ENCODE results near the gene SAMM50. TPM values are rescaled to one million over a fixed set of nuclear protein-coding genes. Genes with fewer than 3 reads are reported as not detected.

SAMM50 gene
- total RNA-seq, result 10 to 100 TPM; 62.6 to 73.6 (median 64.1) TPM

- Mint-ChIP-seq H3K4me3 (peak within 1 kb of the TSS; percentile 97), H3K9me3 (no peaks in the 10 kb centered on the region), H3K4me1 (ENCODE audit: low read depth) (peaks cover 33% of the 10 kb centered on the region), H3K27me3 (ENCODE audit: low read depth) (peaks cover 2% of the 10 kb centered on the region), H3K36me3 (ENCODE audit: insufficient read depth) (peaks cover 6% of the 10 kb centered on the region)
- peak; percentile 87 for DNase-seq
- peak; percentile 98 for ATAC-seq
These were observed at the start of gene SAMM50 for GRCh38 chr22:43955040-43955882. SAMM50 (plus strand) TSS chr22:43955442; CDS start chr22:43955578, 136 bp downstream.

- Mint-ChIP-seq H3K4me1 (ENCODE audit: low read depth) (no peaks in the 10 kb centered on the region), H3K36me3 (ENCODE audit: insufficient read depth) (no peaks in the 10 kb centered on the region), H3K27me3 (ENCODE audit: low read depth) (peaks cover 25% of the 10 kb centered on the region), H3K9me3 (no peaks in the 10 kb centered on the region), H3K4me3 (no peak overlapping the region)
- DNase-seq (no peak), ATAC-seq (no peak)
These were observed 49.6 kb upstream of the SAMM50 start for GRCh38 chr22:43905681-43906080.

DNA sequence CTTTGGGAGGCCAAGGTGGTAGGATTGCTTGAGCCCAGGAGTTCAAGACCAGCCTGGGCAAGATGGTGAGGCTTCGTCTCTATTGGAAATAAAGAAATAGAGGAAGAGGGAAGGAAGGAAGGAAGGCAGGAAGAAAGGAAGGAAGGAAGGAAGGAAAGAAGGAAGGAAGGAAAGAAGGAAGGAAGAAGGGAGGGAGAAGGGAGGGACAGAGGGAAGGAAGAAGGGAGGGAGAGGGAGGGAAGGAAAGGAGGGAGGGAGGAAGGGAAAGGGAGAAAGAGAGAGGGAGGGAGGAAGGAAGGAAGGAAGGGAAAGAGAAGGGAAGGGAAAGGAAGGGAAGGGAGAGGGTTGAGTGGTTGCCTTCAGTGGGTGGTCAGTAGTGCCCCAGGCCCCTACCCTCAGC, 45.5 kb upstream of the SAMM50 start:
- H3K4me1 Mint-ChIP-seq (ENCODE audit: low read depth), result no peaks in the 10 kb centered on the region
- DNase-seq (no peak), ATAC-seq (no peak)
- H3K4me3 Mint-ChIP-seq, result no peak overlapping the region
- H3K27me3 Mint-ChIP-seq (ENCODE audit: low read depth), result peaks cover 33% of the 10 kb centered on the region
- no peaks in the 10 kb centered on the region for H3K9me3 Mint-ChIP-seq
- H3K36me3 Mint-ChIP-seq (ENCODE audit: insufficient read depth), result no peaks in the 10 kb centered on the region

GRCh38 chr22:43910178-43910695, 45.0 kb upstream of the SAMM50 start:
- DNase-seq, result no peak
- Mint-ChIP-seq H3K36me3 (ENCODE audit: insufficient read depth) (no peaks in the 10 kb centered on the region), H3K4me3 (no peak overlapping the region), H3K9me3 (no peaks in the 10 kb centered on the region), H3K27me3 (ENCODE audit: low read depth) (peaks cover 33% of the 10 kb centered on the region), H3K4me1 (ENCODE audit: low read depth) (no peaks in the 10 kb centered on the region)
- ATAC-seq, result no peak

DNA sequence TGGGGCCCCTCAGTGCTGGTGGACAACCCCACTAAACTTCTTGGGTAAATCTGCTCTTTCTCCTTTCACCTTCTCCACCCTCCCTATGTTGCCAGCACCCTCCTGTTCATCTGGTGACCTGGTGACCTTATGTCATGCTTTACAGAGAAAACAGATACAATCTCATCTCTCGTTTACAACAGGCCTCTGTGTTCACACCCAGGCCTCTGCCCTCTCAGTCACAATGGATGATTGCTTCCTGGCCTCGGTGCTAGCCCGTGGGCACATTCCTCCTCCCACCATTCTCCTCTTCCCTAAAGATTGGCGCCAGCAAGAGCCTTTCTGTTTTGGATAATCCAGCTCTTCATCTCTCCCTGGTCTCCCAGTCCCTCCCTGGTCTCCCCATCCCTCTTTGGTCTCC, 43.9 kb upstream of the SAMM50 start:
- no peaks in the 10 kb centered on the region for H3K4me1 Mint-ChIP-seq (ENCODE audit: low read depth)
- H3K27me3 Mint-ChIP-seq (ENCODE audit: low read depth), result peaks cover 26% of the 10 kb centered on the region
- DNase-seq (no peak), ATAC-seq (no peak)
- no peaks in the 10 kb centered on the region for H3K36me3 Mint-ChIP-seq (ENCODE audit: insufficient read depth)
- H3K9me3 Mint-ChIP-seq, result no peaks in the 10 kb centered on the region
- no peak overlapping the region for H3K4me3 Mint-ChIP-seq

- no peaks in the 10 kb centered on the region for H3K9me3 Mint-ChIP-seq
- H3K36me3 Mint-ChIP-seq (ENCODE audit: insufficient read depth), result no peaks in the 10 kb centered on the region
- DNase-seq (no peak), ATAC-seq (no peak)
- H3K4me3 Mint-ChIP-seq, result no peak overlapping the region
- H3K27me3 Mint-ChIP-seq (ENCODE audit: low read depth), result peaks cover 24% of the 10 kb centered on the region
- no peaks in the 10 kb centered on the region for H3K4me1 Mint-ChIP-seq (ENCODE audit: low read depth)
These were observed 37.7 kb upstream of the SAMM50 start for GRCh38 chr22:43917521-43917920.

DNA sequence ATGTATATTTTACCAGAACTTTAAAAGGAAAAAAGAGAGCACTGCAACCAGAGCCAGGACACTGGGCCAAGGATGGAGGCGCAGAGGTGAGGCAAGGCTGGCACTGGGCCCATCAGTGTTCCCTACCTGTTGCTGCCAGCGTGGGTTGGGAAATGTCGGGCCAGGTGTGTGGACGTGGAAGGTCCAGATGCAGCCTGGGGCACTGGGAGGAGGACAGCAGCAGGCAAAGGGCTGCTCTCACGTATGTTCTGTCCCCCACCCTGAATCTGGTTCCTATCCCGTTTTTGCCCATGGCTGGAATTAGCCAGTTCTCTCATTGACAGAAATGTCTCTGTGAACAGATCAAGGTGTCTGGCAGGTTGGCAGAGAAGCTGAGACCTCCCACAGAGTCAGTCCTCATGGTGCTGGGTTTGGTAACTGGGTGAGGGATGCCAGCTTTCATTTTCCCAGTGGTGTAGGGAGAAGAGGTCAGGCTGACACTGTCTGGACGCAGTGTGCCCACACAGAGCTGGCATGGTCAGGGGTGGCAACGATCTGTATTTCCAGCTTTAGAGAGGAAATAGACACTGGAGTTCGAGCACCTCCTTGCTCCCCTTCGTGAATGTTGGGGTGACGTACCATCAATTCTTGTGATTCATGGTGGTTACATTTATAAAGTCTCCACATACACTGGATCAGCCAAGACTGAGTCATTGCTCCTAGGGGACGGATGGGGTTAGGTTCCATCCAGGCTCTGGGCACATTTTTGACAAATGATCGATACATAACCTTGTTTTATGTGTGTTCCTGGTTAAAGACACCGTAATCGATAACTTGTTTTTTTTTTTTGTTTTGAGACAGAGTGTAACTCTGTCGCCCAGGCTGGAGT, 35.9 kb upstream of the SAMM50 start:
- H3K9me3 Mint-ChIP-seq, result no peaks in the 10 kb centered on the region
- H3K27me3 Mint-ChIP-seq (ENCODE audit: low read depth), result peaks cover 21% of the 10 kb centered on the region
- DNase-seq (no peak), ATAC-seq (no peak)
- H3K4me1 Mint-ChIP-seq (ENCODE audit: low read depth), result peaks cover 3% of the 10 kb centered on the region
- H3K4me3 Mint-ChIP-seq, result no peak overlapping the region
- no peaks in the 10 kb centered on the region for H3K36me3 Mint-ChIP-seq (ENCODE audit: insufficient read depth)

- H3K36me3 Mint-ChIP-seq (ENCODE audit: insufficient read depth), result no peaks in the 10 kb centered on the region
- no peak for DNase-seq
- H3K4me3 Mint-ChIP-seq, result no peak overlapping the region
- ATAC-seq, result no peak
- no peaks in the 10 kb centered on the region for H3K9me3 Mint-ChIP-seq
- H3K4me1 Mint-ChIP-seq (ENCODE audit: low read depth), result peaks cover 5% of the 10 kb centered on the region
- H3K27me3 Mint-ChIP-seq (ENCODE audit: low read depth), result peaks cover 30% of the 10 kb centered on the region
These were observed 33.9 kb upstream of the SAMM50 start for GRCh38 chr22:43921370-43921769.

- H3K4me3 Mint-ChIP-seq, result no peak overlapping the region
- H3K4me1 Mint-ChIP-seq (ENCODE audit: low read depth), result peaks cover 5% of the 10 kb centered on the region
- ATAC-seq (no peak), DNase-seq (no peak)
- no peaks in the 10 kb centered on the region for H3K9me3 Mint-ChIP-seq
- H3K27me3 Mint-ChIP-seq (ENCODE audit: low read depth), result peaks cover 26% of the 10 kb centered on the region
- H3K36me3 Mint-ChIP-seq (ENCODE audit: insufficient read depth), result no peaks in the 10 kb centered on the region
These were observed 33.1 kb upstream of the SAMM50 start for GRCh38 chr22:43922123-43922522.

- no peaks in the 10 kb centered on the region for H3K36me3 Mint-ChIP-seq (ENCODE audit: insufficient read depth)
- ATAC-seq, result peak; percentile 19 to 30
- H3K4me3 Mint-ChIP-seq, result peak overlapping the region; percentile 76
- H3K27me3 Mint-ChIP-seq (ENCODE audit: low read depth), result peaks cover 20% of the 10 kb centered on the region
- no peaks in the 10 kb centered on the region for H3K9me3 Mint-ChIP-seq
- H3K4me1 Mint-ChIP-seq (ENCODE audit: low read depth), result peaks cover 5% of the 10 kb centered on the region
- DNase-seq, result no peak
These were observed 32.1 kb upstream of the SAMM50 start for GRCh38 chr22:43923191-43923590.

- Mint-ChIP-seq H3K9me3 (no peaks in the 10 kb centered on the region), H3K4me3 (peak within 1 kb of the TSS; percentile 76), H3K4me1 (ENCODE audit: low read depth) (peaks cover 5% of the 10 kb centered on the region), H3K27me3 (ENCODE audit: low read depth) (peaks cover 21% of the 10 kb centered on the region), H3K36me3 (ENCODE audit: insufficient read depth) (no peaks in the 10 kb centered on the region)
- ATAC-seq (peak; percentile 95), DNase-seq (peak; percentile 72)
These were observed 31.4 kb upstream of the SAMM50 start, which contains the start of gene PNPLA3 for GRCh38 chr22:43923631-43924464. PNPLA3 (plus strand) TSS chr22:43923805; CDS start chr22:43923912, 107 bp downstream.

DNA sequence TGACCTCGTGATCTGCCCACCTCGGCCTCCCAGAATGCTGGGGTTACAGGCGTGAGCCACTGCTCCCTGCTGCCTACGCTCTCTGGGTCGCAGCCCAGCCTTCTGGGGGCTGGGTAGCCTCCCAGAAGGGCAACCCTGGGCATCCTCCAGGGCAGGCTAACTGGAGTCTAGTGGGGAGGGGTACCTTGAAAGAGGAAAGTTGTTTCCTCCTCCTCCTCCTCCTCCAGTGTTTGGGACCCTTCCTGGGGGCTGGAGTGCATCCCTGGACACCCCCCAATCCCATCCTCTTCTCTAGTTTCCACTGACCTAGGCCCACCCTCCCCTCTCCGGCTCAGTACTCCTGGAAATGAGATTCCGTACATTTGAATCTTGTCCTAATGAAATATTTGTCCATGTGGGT, 30.4 kb upstream of the SAMM50 start:
- Mint-ChIP-seq H3K36me3 (ENCODE audit: insufficient read depth) (no peaks in the 10 kb centered on the region), H3K9me3 (no peaks in the 10 kb centered on the region), H3K4me3 (peak overlapping the region; percentile 67), H3K27me3 (ENCODE audit: low read depth) (peaks cover 23% of the 10 kb centered on the region), H3K4me1 (ENCODE audit: low read depth) (peaks cover 5% of the 10 kb centered on the region)
- DNase-seq (no peak), ATAC-seq (no peak)

- no peak for ATAC-seq
- peaks cover 24% of the 10 kb centered on the region for H3K27me3 Mint-ChIP-seq (ENCODE audit: low read depth)
- no peak for DNase-seq
- H3K9me3 Mint-ChIP-seq, result no peaks in the 10 kb centered on the region
- peaks cover 5% of the 10 kb centered on the region for H3K4me1 Mint-ChIP-seq (ENCODE audit: low read depth)
- no peaks in the 10 kb centered on the region for H3K36me3 Mint-ChIP-seq (ENCODE audit: insufficient read depth)
- H3K4me3 Mint-ChIP-seq, result peak overlapping the region; percentile 67
These were observed 29.6 kb upstream of the SAMM50 start for GRCh38 chr22:43925433-43926348.

Measured in activated T-cell treated with anti-CD3 and anti-CD28 coated beads, Interleukin-2, amount 50 U/mL, for 4 hours (primary cell).